Neuron (in vitro differentiated cells): ENCODE data around the gene C2CD5.
A peak's percentile ranks its signal among the peaks of the same experiment; 100 is the strongest.

Source experiments
- H2AFZ ChIP-seq: one replicate; pipeline ENCODE4 v1.6.1; 2013; ENCODE audit warnings: low read depth, mild to moderate bottlenecking, inconsistent platforms, low read length, moderate library complexity
- H3K27me3 ChIP-seq: one replicate; pipeline ENCODE4 v1.6.1; 2013; ENCODE audit warnings: low read length; ENCODE audit not compliant: insufficient read depth
- H3K36me3 ChIP-seq: one replicate; pipeline ENCODE4 v1.6.1; 2013; ENCODE audit warnings: low read length; ENCODE audit not compliant: insufficient read depth
- H3K4me1 ChIP-seq: one replicate; pipeline ENCODE4 v1.6.1; 2013; ENCODE audit warnings: low read length; ENCODE audit not compliant: insufficient read depth
- H3K4me3 ChIP-seq: 2 replicates; pipeline ENCODE4 v1.5.1; 2013; ENCODE audit warnings: mild to moderate bottlenecking, low read length, moderate library complexity
- H3K9me3 ChIP-seq: one replicate; pipeline ENCODE4 v1.6.1; 2013; ENCODE audit warnings: low read length

The C2CD5 gene, protein sequence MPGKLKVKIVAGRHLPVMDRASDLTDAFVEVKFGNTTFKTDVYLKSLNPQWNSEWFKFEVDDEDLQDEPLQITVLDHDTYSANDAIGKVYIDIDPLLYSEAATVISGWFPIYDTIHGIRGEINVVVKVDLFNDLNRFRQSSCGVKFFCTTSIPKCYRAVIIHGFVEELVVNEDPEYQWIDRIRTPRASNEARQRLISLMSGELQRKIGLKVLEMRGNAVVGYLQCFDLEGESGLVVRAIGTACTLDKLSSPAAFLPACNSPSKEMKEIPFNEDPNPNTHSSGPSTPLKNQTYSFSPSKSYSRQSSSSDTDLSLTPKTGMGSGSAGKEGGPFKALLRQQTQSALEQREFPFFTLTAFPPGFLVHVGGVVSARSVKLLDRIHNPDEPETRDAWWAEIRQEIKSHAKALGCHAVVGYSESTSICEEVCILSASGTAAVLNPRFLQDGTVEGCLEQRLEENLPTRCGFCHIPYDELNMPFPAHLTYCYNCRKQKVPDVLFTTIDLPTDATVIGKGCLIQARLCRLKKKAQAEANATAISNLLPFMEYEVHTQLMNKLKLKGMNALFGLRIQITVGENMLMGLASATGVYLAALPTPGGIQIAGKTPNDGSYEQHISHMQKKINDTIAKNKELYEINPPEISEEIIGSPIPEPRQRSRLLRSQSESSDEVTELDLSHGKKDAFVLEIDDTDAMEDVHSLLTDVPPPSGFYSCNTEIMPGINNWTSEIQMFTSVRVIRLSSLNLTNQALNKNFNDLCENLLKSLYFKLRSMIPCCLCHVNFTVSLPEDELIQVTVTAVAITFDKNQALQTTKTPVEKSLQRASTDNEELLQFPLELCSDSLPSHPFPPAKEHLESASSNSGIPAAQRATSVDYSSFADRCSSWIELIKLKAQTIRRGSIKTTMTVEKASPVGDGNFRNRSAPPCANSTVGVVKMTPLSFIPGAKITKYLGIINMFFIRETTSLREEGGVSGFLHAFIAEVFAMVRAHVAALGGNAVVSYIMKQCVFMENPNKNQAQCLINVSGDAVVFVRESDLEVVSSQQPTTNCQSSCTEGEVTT

GRCh38 chr12:22544038-22544979, at the start of gene C2CD5:
Gene C2CD5 (minus strand): TSS chr12:22544542. CDS start chr12:22544150, 392 bp downstream.
- H2AFZ ChIP-seq = peak within 1 kb of the TSS; percentile 76
- H3K9me3 ChIP-seq = peaks cover 1% of the 10 kb centered on the region
- H3K27me3 ChIP-seq = no peaks in the 10 kb centered on the region
- H3K36me3 ChIP-seq = peaks cover 6% of the 10 kb centered on the region
- H3K4me3 ChIP-seq = peak within 1 kb of the TSS; percentile 83
- peaks cover 14% of the 10 kb centered on the region for H3K4me1 ChIP-seq

DNA sequence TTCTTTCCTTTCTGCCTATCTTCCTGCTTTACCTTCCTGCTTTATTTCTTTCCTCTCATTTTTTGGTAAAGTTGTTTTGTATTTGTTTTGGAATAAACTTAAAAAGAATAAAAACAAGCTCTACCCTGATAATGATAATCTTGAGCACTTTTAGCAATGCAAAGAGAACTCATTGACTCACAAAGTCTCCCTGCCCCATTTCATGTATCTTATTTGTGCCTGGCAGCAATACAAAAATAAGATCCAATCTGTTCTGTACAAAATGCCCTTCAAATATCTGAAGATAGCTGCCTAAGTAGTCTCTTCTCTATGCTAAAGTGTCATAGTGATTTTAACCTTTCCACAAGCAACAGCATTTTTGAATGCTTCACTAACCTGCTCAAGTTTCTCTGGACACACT, 49.5 kb upstream of the C2CD5 start:
- Histone ChIP-seq H3K9me3 (no peaks in the 10 kb centered on the region), H3K4me3 (no peak overlapping the region), H2AFZ (no peak overlapping the region), H3K27me3 (no peaks in the 10 kb centered on the region), H3K4me1 (peaks cover 1% of the 10 kb centered on the region), H3K36me3 (no peaks in the 10 kb centered on the region)

GRCh38 chr12:22588817-22589216, 44.5 kb upstream of the C2CD5 start:
- Histone ChIP-seq H3K4me1 (peaks cover 3% of the 10 kb centered on the region), H3K4me3 (no peak overlapping the region), H2AFZ (no peak overlapping the region), H3K27me3 (no peaks in the 10 kb centered on the region), H3K9me3 (no peaks in the 10 kb centered on the region), H3K36me3 (no peaks in the 10 kb centered on the region)

GRCh38 chr12:22578328-22578727, 34.0 kb upstream of the C2CD5 start:
- no peaks in the 10 kb centered on the region for H3K4me1 ChIP-seq

DNA sequence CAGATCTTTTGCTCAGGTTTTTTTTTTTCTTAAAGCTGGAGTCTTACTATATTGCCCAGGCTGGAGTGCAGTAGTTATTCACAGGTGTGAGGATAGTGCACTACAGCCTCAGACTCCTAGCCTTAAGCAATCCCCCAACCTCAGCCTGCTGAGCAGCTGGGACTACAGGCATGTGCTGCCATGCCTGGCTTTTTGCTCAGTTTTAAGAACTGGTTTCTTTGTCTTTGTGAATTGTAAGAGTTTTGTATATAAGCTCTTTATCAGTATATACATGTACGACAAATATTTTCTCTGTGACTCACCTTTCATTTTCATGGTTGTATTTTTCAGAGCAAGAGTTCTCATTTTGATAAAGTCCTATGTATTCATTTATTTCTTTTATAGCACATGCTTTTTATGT, 33.3 kb upstream of the C2CD5 start:
- Histone ChIP-seq H2AFZ (no peak overlapping the region), H3K9me3 (no peaks in the 10 kb centered on the region), H3K4me1 (no peaks in the 10 kb centered on the region), H3K27me3 (no peaks in the 10 kb centered on the region), H3K4me3 (no peak overlapping the region), H3K36me3 (no peaks in the 10 kb centered on the region)

More at GRCh38 chr12:22578328-22578727, 34.0 kb upstream of the C2CD5 start:
- Histone ChIP-seq H3K4me3 (no peak overlapping the region), H3K36me3 (no peaks in the 10 kb centered on the region), H2AFZ (no peak overlapping the region), H3K27me3 (no peaks in the 10 kb centered on the region), H3K9me3 (no peaks in the 10 kb centered on the region)

DNA sequence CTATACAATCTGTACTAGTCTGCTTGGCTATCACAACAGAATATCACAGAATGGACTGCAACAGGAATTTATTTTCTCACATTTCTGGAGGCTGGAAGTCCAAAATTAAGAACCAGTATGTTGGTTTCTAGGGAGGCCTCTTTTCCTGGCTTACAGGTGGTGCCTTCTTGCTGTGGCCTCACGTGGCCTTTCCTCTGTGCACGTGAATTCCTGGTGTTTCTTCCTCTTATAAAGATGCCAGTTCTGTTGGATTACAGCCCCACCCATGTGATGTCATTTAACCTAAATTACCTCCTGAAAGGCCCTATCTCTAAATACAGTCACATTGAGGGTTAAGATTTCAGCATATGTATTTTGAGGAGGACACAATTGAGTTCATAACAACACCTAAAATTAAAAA, 32.1 kb upstream of the C2CD5 start:
- no peaks in the 10 kb centered on the region for H3K4me1 ChIP-seq
- H3K27me3 ChIP-seq = no peaks in the 10 kb centered on the region
- no peaks in the 10 kb centered on the region for H3K36me3 ChIP-seq
- H3K9me3 ChIP-seq = no peaks in the 10 kb centered on the region
- no peak overlapping the region for H3K4me3 ChIP-seq
- H2AFZ ChIP-seq = no peak overlapping the region

GRCh38 chr12:22576065-22576464, 31.7 kb upstream of the C2CD5 start:
- Histone ChIP-seq H3K36me3 (no peaks in the 10 kb centered on the region), H3K27me3 (no peaks in the 10 kb centered on the region), H3K4me3 (no peak overlapping the region), H3K9me3 (no peaks in the 10 kb centered on the region), H2AFZ (no peak overlapping the region), H3K4me1 (no peaks in the 10 kb centered on the region)

DNA sequence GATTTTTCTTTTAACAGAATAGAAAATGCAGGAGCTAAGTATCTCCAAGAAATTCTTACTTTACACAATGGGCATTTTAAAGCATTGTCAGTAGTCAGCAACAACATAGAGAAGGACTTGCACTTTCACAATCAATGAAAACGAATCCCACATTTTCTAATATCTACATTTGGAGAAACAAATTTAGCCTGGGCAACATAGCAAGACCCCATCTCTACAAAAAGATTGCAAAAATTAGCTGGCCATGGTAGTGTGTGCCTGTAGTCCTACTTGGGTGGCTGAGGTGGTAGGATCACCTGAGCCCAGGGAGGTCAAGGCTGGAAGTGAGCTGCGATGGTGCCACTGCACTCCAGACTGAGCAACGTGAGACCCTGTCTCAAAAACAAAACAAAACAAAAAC, 30.6 kb upstream of the C2CD5 start:
- Histone ChIP-seq H2AFZ (no peak overlapping the region), H3K4me1 (no peaks in the 10 kb centered on the region), H3K4me3 (no peak overlapping the region), H3K27me3 (no peaks in the 10 kb centered on the region), H3K9me3 (no peaks in the 10 kb centered on the region), H3K36me3 (no peaks in the 10 kb centered on the region)

GRCh38 chr12:22573181-22573580, 28.8 kb upstream of the C2CD5 start:
- no peaks in the 10 kb centered on the region for H3K27me3 ChIP-seq
- peaks cover 3% of the 10 kb centered on the region for H3K9me3 ChIP-seq
- H3K36me3 ChIP-seq = no peaks in the 10 kb centered on the region
- no peak overlapping the region for H3K4me3 ChIP-seq
- no peak overlapping the region for H2AFZ ChIP-seq
- no peaks in the 10 kb centered on the region for H3K4me1 ChIP-seq

DNA sequence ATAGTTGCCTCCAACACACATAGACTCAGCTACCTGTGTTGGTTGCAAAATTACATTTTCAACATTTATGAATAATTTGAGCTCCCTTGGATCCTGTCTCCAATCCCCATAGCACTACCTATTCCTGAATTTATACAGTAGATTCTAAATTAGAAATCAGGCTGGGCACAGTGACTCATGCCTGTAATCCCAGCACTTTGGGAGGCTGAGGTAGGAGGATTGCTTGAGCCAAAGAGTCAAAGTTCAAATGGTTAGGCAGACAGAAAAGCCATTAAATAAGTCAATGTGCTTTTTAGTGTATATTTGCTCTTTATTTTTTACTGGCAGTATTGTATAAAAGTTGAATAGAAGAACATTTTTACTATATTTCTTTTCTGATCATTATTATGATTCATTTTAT, 24.9 kb upstream of the C2CD5 start:
- no peak overlapping the region for H2AFZ ChIP-seq
- no peaks in the 10 kb centered on the region for H3K27me3 ChIP-seq
- no peaks in the 10 kb centered on the region for H3K36me3 ChIP-seq
- H3K4me3 ChIP-seq = no peak overlapping the region
- no peaks in the 10 kb centered on the region for H3K4me1 ChIP-seq
- peaks cover 3% of the 10 kb centered on the region for H3K9me3 ChIP-seq

GRCh38 chr12:22562036-22563028, 18.0 kb upstream of the C2CD5 start:
- H2AFZ ChIP-seq = no peak overlapping the region
- H3K4me1 ChIP-seq = no peaks in the 10 kb centered on the region

More at GRCh38 chr12:22562036-22563028, 18.0 kb upstream of the C2CD5 start:
- no peaks in the 10 kb centered on the region for H3K27me3 ChIP-seq
- H3K36me3 ChIP-seq = no peaks in the 10 kb centered on the region
- peaks cover 3% of the 10 kb centered on the region for H3K9me3 ChIP-seq
- H3K4me3 ChIP-seq = no peak overlapping the region
